Measurements from ENCODE around the gene PLCD3. TPM values are rescaled to one million over a fixed set of nuclear protein-coding genes. Genes with fewer than 3 reads are reported as not detected.

PLCD3 gene
- total RNA-seq, 4 donors from 2014 or later: 35.4 to 68.4 (median 44.2) TPM

DNA sequence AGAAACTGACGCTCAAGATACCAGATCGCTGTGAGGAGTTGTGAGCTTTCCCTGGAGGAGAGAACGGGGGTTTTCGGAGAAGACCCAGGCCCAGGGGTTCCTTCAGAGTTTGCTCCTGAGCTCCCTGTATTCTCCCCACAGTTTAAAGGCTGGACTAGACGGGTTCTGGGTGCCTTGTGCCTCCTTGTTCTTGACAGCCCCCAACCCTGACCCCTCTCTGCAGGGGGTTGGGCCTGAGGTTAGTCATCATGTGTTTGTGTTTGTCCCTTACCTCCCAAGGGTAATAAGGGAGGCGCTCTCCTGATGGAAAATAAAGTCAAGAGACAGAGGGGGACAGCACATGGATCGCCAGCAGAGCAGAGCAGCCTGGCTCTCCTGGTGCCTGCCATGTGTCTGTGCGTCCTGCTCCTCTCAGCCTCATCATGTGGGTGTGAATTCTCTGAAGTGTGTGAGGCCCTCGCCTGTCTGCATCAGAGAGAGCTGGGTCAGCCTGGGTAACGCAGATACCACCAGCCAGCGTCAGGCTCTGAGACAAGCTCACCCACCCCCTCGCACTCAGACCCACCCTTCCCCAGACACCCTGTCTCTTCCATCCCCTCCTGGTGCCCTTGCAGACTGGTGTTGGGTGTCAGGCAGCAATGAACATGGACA, 38.1 kb upstream of the PLCD3 start:
- ATAC-seq (ENCODE audit: low FRiP score) (peak; percentile 4), DNase-seq (ENCODE audit: low spot score) (no peak)
- no peak for TF ChIP-seq CTCF (IDR thresholded peaks at IDR 0.05)

DNA sequence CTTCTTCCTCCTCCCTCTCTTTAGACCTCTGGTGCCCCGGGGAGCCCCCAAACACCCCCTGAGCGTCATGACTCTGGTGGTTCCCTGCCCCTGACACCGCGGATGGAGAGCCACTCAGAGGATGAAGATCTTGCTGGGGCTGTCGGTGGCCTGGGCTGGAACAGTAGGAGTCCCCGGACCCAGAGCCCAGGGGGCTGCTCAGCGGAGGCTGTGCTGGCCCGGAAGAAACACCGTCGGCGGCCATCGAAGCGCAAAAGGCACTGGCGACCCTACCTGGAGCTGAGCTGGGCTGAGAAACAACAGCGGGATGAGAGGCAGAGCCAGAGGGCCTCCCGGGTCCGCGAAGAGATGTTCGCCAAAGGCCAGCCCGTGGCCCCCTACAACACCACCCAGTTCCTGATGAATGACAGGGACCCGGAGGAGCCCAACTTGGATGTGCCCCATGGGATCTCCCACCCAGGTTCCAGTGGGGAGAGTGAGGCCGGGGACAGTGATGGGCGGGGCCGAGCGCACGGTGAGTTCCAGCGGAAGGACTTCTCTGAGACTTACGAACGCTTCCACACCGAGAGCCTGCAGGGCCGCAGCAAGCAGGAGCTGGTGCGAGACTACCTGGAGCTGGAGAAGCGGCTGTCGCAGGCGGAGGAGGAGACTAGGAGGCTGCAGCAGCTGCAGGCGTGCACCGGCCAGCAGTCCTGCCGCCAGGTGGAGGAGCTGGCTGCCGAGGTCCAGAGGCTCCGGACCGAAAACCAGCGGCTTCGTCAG, 36.9 kb upstream of the PLCD3 start:
- no peak for DNase-seq (ENCODE audit: low spot score)
- TF ChIP-seq CTCF (IDR thresholded peaks at IDR 0.05): no peak
- ATAC-seq (ENCODE audit: low FRiP score): no peak

- no peak for DNase-seq (ENCODE audit: low spot score)
Measured at GRCh38 chr17:45164734-45165269, 32.5 kb upstream of the PLCD3 start.

DNA sequence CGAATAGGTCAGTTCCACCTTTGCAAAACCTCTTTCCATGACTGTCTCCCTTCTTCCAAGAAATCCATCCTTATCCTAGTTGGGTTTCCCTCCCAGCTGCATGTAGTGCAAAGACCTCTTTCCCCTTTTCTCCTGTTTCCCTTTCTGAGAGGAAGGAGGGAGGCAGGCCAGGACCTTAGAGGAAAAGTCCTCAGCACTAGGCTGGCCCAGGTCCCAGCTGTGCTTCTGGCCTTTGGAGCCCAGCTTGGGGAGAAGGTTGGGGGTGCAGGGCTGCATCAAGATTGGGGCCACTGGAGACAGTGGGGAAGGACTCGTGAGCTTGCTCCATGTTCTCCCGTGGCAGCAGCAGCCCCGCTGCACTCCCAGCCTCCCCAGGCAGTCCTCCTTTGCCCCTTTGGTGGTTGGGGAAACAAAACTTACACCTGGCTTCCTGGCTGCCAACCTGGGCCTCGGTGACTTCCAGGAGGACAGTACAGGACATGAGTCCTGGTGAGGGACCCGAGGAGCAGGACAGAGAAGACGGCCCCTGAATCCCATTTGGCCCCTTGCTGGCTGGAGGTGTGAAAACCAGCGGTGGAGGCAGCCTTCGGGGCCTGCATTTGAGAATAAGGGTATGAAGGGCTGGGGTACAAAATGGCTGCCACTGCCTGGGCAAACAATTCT, 29.8 kb upstream of the PLCD3 start:
- ATAC-seq (ENCODE audit: low FRiP score) (no peak), DNase-seq (ENCODE audit: low spot score) (no peak)
- no peak for TF ChIP-seq CTCF (IDR thresholded peaks at IDR 0.05)

More at GRCh38 chr17:45164734-45165269, 32.5 kb upstream of the PLCD3 start:
- TF ChIP-seq CTCF (IDR thresholded peaks at IDR 0.05): no peak
- no peak for ATAC-seq (ENCODE audit: low FRiP score)

DNA sequence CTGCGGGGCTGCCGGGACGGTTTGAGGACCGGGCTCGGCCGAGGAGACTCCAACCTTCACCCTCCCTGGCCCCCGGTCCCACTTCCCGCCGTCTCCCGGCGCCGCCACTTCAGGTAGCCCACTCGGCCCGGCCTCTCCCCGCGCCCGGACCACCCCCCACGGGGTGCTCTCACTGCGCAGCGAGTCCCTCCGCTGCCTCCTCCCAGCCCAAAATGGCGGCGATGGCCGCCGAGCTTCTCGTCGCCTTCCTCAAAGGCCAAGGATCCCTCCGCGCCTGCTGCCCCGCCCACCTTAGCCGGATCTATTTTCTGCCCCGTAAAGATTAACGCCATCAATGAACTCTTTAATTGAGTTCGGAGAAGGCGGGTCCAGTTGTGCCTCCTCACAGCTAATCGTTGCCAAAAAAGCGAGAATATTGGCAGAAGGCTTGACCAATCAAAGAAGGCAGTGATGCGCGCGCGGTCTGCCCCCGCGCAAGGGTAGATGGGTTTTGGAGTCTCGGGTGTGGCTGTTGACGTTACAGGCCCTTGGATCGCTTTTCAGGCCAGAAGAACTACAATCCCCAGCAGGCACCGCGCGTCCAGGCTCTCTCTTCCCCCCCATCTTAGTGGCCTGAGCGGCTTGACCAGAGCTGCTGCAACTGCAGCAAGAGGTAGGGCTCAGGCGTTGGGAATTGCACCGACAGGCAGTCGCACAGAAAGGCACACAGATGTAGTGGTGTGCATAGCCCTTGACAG, 29.1 kb upstream of the PLCD3 start, which contains the start of gene HEXIM2:
Gene HEXIM2 (plus strand): TSS at position 588 of the 737 bp plus-strand sequence. CDS start 919 bp downstream, outside the sequence.
- peak; percentile 91 for DNase-seq (ENCODE audit: low spot score)
- peak; percentile 97 for ATAC-seq (ENCODE audit: low FRiP score)
- TF ChIP-seq CTCF (IDR thresholded peaks at IDR 0.05): no peak

DNA sequence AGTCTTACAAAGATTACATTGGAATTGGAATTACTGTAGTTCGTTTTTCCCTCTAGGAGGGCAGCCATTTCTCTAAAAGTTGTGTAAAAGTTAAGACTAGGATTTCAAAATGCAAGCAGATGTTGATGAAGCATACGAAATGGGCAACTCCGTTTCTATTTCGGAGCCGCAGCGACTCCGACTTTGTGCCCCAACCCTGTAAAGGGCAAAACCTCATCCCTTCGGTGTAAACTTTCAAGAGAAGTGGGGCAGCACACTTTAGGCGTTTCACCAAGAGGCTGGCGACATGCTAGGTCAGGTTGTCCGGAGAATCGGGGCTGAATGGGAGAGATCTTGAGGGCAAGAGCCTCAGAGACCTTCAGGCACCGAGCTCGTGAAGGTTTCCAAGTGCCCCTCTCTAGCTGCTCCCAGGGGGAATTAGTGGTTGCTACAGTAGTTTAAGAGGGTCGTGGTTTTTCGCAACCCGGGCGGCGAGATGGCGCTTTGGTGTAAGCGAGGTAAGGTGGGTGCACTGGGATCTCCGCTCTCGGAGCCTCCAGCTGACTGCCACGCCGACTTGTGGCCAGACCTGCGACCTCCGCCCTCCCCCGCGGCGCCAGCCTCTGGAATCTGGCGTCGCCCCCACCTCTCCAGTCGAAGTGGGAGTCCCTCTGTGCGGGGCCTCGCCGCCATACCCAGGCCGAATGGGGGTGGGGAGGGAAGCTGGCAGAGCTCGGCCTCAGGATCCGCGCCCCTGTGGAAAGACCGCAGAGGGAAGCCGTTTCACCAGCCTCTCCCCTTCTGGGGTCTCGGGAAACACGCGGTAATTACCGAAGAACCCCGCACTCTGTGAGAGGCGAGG, 28.4 kb upstream of the PLCD3 start:
- no peak for TF ChIP-seq CTCF (IDR thresholded peaks at IDR 0.05)
- ATAC-seq (ENCODE audit: low FRiP score): peak; percentile 57
- DNase-seq (ENCODE audit: low spot score): peak; percentile 51
